A549 treated with ZK216348 at 1 μM for 4 hours (cell line): Measurements from ENCODE around the gene ZYG11B. TPM values are rescaled to one million over a fixed set of nuclear protein-coding genes. Genes with fewer than 3 reads are reported as not detected.

ENCODE experiments used
- total RNA-seq: library from RNA; stranded (reverse); fragments of 200-300 nt; extraction: Qiagen RNA extraction; gene quantifications from 5 replicates; pipeline ENCODE4 v1.2.3, GENCODE V29; 2022; ENCODE audit warnings: low read depth

Gene ZYG11B
- total RNA-seq, result 2.0 to 6.1 TPM (median 5.1 TPM) in 5 replicates

DNA sequence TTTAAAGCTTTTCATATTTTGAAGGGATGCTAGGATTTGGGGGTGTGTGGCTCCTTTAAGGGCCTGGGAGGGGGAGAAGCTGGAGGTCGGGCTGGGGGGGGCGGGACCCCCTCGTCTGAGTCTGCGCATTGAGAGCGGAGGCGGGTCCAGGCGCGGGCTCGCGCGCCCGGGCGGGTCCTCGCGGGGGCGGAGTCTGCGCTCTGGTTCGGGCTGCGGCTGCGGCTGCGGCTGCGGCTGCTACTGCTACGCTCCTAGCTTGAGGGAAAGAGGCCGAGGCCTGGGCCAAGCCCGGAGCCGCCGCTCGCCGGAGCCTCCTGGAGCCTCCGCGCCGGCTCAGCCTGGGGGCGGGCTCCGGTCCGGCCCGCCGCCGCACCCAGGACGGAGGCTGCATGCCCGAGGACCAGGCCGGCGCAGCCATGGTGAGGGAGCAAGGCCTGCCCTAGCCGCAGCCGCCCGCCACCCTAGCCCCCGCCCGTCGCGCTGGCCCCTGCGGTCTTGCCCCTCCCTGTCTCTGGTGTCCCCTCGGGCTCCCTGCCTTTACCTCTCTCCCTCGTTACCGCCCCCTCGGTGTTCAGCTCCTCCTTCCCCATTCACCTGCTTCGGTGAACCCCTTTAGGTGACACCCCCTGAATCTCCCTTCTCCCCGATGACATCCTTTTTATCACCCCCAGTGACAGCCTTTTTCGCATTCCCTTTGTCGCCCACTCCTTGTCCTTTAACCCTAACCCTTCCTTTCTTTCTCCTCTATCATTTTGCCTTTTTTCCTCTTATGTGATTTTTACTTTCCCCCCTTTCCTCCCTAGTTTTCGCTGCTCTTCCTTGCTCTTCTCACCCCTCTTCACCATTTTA is at the start of gene ZYG11B:
TSS of gene ZYG11B (plus strand) at position 189 of the 849 bp plus-strand sequence. CDS start at position 390, 201 bp downstream.

DNA sequence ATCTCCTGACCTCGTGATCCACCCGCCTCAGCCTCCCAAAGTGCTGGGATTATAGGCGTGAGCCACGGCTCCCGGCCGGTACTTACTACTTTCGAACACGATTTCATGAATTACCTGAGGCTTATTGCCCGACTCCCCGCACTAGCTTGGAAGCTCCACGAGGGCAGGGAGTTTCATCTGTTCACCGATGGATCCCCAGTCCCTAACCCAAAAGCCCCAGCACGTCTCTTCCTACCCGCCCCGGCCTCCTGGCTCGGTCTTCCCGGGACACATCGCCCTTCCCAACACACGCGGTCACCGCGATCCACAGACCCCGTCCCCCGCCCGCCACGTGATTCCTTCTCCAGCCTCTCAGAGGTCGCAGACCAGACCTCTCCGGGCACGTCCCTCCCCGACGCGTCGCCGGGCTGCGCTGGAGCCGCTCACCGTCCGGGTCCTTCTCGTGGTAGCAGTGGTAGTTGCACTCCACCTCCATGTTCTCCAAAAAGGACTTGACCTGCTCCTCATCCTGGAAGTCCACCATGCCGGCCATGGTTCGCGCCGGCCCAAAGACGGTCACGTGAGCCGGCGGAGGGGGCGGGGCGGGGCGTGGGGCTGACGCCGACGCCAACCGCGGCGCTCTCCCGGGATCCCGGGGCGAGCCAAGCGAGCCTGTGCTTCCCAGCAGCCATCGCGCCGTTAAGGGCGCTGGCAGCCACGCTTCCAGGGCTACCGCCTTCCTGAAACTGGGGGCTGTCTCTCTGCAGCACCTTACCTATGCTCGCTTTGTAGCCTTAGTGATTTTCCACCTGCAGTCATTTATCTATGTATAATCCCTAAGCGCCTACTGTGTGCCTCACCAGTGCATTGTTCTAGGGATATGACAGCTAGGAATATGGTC is 28.2 kb upstream of the ZYG11B start, which contains the start of gene COA7:
TSS of gene COA7 (minus strand) at position 553 of the 880 bp plus-strand sequence. CDS start at position 532, 21 bp downstream.

DNA sequence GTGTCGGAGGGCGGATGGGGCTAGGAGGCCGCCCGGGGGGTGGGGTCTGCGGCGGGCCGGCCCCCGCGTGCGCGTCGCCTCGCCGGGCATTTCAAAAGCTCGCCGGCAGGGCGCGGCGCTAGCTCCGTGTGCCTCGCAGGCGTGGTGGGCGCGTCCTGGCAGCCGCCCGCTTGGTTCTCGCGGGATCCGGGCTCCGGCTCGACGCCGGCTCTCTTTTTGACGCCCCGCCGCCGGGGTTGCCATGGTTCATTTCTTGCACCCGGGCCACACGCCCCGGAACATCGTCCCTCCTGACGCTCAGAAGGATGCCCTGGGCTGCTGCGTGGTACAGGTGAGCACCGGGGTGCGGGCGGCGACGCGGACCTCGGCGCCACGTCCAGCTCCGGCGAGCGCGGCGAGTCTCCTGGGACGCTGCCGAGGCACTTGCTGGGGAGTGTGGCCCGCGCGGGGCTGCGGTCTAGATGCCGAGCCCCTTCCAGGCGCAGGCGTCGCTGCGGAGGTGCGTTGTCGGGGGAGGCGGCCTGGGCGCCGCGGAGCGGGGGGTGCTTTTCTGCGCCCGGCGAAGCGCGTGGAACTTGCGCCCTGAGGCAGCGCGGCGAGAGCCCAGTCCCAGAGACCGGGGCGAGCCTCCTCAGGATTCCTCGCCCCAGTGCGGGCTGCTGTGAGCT is 116.5 kb downstream of the ZYG11B start, which contains the start of gene ZYG11A:
TSS of gene ZYG11A (plus strand) at position 118 of the 668 bp plus-strand sequence. CDS start at position 242, 124 bp downstream.

Other genes starting within 250 kb of the ZYG11B start
- 20.5 to 25.5 TPM (median 23.3 TPM) in 5 replicates for gene TUT4, start 173.4 kb upstream of the ZYG11B start, total RNA-seq
- gene GPX7, start 124.1 kb upstream of the ZYG11B start, total RNA-seq, result not detected in 5 replicates
- 0.21 to 0.28 TPM (median 0.27 TPM) in 4 of 5 replicates, not detected in the other for gene SHISAL2A, start 93.3 kb upstream of the ZYG11B start, total RNA-seq
- gene COA7, start 28.1 kb upstream of the ZYG11B start, total RNA-seq, result 17.4 to 23.8 TPM (median 21.7 TPM) in 5 replicates
- gene ZYG11A, start 116.3 kb downstream of the ZYG11B start, total RNA-seq, result 2.2 to 2.9 TPM (median 2.4 TPM) in 5 replicates
- 9.7 to 14.8 TPM (median 10.5 TPM) in 5 replicates for gene ECHDC2, start 195.3 kb downstream of the ZYG11B start, total RNA-seq
- 45.9 to 85.5 TPM (median 49.9 TPM) in 5 replicates for gene SCP2, start 200.8 kb downstream of the ZYG11B start, total RNA-seq